Measurements from ENCODE around the gene SF3A1. TPM values are rescaled to one million over a fixed set of nuclear protein-coding genes. Genes with fewer than 3 reads are reported as not detected.
"Not testable (repeated sequence)": the region's sequence is repeated elsewhere in the genome, so short reads cannot be mapped to it uniquely, and the experiment has no call there.

The SF3A1 gene
- total RNA-seq, 2 experiments from 2014 or later = 247 to 279 TPM

- Mint-ChIP-seq H3K36me3 (ENCODE audit: low read depth) (peaks cover 91% of the 10 kb centered on the region), H3K9me3 (no peaks in the 10 kb centered on the region), H3K27me3 (no peaks in the 10 kb centered on the region), H3K4me3 (no peak overlapping the region), H3K27ac (no peak overlapping the region), H3K4me1 (peaks cover 13% of the 10 kb centered on the region)
- DNase-seq = no peak
- POLR2A ChIA-PET = no interaction called here
- CTCF ChIA-PET = no interaction called here
These were observed 17.9 kb downstream of the SF3A1 start for GRCh38 chr22:30338802-30339201.

DNA sequence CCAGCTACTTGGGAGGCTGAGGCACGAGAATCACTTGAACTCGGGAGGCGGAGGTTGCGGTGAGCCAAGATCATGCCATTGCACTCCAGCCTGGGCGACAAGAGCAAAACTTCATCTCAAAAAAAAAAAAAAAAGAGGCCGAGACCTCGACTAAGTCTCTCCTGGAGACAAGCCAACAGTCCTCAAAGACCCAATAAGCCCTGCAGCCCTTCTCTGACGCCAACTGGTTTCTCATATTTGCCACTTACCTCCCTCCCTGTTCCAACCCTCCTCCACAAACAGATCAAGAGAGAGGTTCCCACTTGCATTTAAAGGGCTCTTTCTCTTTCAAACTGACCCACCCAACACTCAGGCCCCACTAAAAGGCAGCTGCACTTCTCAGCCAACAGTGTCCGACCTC, 18.4 kb downstream of the SF3A1 start:
- CTCF ChIA-PET = interaction anchor here (0.8 kb wide), 1 partner anchor 50 kb away, joined by 4 read pairs; no protein-coding TSS in a partner anchor
- H3K27ac Mint-ChIP-seq = not testable (repeated sequence)

DNA sequence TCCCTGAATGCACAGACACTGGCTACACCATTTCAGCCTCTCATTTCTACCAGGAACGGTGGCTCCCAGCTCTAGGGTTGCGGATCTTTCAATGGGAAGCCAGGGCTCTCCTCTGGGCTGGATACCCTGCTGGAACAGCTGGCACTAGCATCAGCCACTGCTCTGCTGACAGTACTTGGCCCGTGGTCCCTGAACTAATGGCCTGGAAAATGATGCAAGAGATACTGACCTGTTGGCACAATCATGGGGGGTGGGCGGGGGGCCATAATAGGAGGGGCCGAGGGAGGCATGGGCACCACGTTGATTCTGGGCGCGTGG, 19.3 kb downstream of the SF3A1 start:
- H3K27ac Mint-ChIP-seq = no peak overlapping the region
- ChIA-PET CTCF (interaction anchor here (0.8 kb wide), 1 partner anchor 49 kb away, joined by 4 read pairs; no protein-coding TSS in a partner anchor), POLR2A (no interaction called here)
- no peaks in the 10 kb centered on the region for H3K27me3 Mint-ChIP-seq
- H3K4me3 Mint-ChIP-seq = no peak overlapping the region
- H3K4me1 Mint-ChIP-seq = peaks cover 24% of the 10 kb centered on the region
- peaks cover 90% of the 10 kb centered on the region for H3K36me3 Mint-ChIP-seq (ENCODE audit: low read depth)
- no peak for DNase-seq
- no peaks in the 10 kb centered on the region for H3K9me3 Mint-ChIP-seq

More for the DNA sequence above, 18.4 kb downstream of the SF3A1 start:
- H3K4me3 Mint-ChIP-seq, H3K9me3 Mint-ChIP-seq, POLR2A ChIA-PET, DNase-seq, H3K27me3 Mint-ChIP-seq: not testable (repeated sequence)
- H3K36me3 Mint-ChIP-seq (ENCODE audit: low read depth) = peaks cover 91% of the 10 kb centered on the region
- H3K4me1 Mint-ChIP-seq = peaks cover 17% of the 10 kb centered on the region

- POLR2A ChIA-PET = no interaction called here
- Mint-ChIP-seq H3K36me3 (ENCODE audit: low read depth) (peaks cover 90% of the 10 kb centered on the region), H3K4me3 (no peak overlapping the region), H3K9me3 (no peaks in the 10 kb centered on the region), H3K27me3 (no peaks in the 10 kb centered on the region), H3K4me1 (peaks cover 28% of the 10 kb centered on the region), H3K27ac (no peak overlapping the region)
- CTCF ChIA-PET = interaction anchor here (0.9 to 1.6 kb wide), 3 partner anchors 10 to 23 kb away, joined by 3 to 4 read pairs (median 3); partner anchors contain the start of gene TBC1D10A
- no peak for DNase-seq
These were observed 19.8 kb downstream of the SF3A1 start for GRCh38 chr22:30336752-30337460.

DNA sequence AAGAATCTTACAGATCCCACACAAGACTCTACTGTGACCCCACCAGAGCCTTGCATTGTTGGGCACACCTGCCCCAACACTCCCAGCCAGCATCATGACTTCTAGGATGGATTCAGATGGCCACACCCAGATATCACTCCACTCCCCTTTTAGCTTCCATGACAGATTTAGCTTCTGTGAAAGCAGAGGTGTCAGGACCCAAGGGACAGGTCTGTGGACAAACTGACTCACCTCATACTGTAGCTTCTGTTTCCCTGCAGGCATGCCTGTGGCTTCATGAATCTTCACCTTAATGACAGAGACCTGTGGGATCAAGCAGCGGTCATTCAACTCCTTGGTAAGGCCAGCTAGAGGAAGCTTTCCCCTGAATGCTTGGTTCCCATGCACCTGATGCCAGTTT, 21.5 kb downstream of the SF3A1 start:
- Mint-ChIP-seq H3K9me3 (no peaks in the 10 kb centered on the region), H3K4me1 (peaks cover 28% of the 10 kb centered on the region), H3K27me3 (no peaks in the 10 kb centered on the region), H3K4me3 (no peak overlapping the region), H3K36me3 (ENCODE audit: low read depth) (peaks cover 87% of the 10 kb centered on the region), H3K27ac (no peak overlapping the region)
- POLR2A ChIA-PET = no interaction called here
- no peak for DNase-seq
- CTCF ChIA-PET = interaction anchor here (1.1 to 2.5 kb wide), 3 partner anchors 11 to 47 kb away, joined by 3 to 9 read pairs (median 4); partner anchors contain the start of gene CASTOR1

DNA sequence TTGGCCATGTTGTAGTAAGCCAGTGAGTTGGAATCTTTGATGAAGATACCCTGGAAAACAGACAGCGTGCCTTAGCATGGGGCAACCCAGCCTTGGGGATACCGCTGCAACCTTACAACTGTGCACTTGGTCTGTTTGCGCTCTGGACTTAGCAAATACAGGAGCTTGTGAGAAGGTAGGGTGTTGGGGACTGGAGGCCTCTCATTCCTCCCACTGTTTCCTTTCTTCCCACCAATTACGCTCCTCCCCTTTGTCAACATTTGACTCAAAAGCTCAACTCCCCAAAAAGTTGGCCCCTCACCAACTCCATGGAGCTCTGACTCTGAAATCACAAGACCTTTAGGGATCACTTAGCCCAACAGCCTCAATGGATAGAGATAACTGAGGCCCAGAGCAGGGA, 22.0 kb downstream of the SF3A1 start:
- ChIA-PET POLR2A (no interaction called here), CTCF (interaction anchor here (0.7 to 2.5 kb wide), 4 partner anchors 11 to 46 kb away, joined by 3 to 9 read pairs (median 3); partner anchors contain the start of genes CASTOR1, CCDC157 and SF3A1)
- H3K36me3 Mint-ChIP-seq (ENCODE audit: low read depth) = peaks cover 86% of the 10 kb centered on the region
- no peaks in the 10 kb centered on the region for H3K27me3 Mint-ChIP-seq
- H3K4me3 Mint-ChIP-seq = no peak overlapping the region
- DNase-seq = no peak
- H3K27ac Mint-ChIP-seq = no peak overlapping the region
- H3K9me3 Mint-ChIP-seq = no peaks in the 10 kb centered on the region
- peaks cover 28% of the 10 kb centered on the region for H3K4me1 Mint-ChIP-seq

GRCh38 chr22:30333707-30334087, 23.0 kb downstream of the SF3A1 start:
- H3K4me1 Mint-ChIP-seq = peaks cover 28% of the 10 kb centered on the region
- H3K36me3 Mint-ChIP-seq (ENCODE audit: low read depth) = peaks cover 77% of the 10 kb centered on the region
- no peaks in the 10 kb centered on the region for H3K9me3 Mint-ChIP-seq
- no peaks in the 10 kb centered on the region for H3K27me3 Mint-ChIP-seq
- POLR2A ChIA-PET = no interaction called here
- H3K27ac Mint-ChIP-seq = peak overlapping the region; percentile 54
- DNase-seq = no peak
- no peak overlapping the region for H3K4me3 Mint-ChIP-seq
- CTCF ChIA-PET = interaction anchor here (0.6 to 0.9 kb wide), 2 partner anchors 54 to 409 kb away, joined by 3 read pairs; partner anchors contain the start of gene RNF215

DNA sequence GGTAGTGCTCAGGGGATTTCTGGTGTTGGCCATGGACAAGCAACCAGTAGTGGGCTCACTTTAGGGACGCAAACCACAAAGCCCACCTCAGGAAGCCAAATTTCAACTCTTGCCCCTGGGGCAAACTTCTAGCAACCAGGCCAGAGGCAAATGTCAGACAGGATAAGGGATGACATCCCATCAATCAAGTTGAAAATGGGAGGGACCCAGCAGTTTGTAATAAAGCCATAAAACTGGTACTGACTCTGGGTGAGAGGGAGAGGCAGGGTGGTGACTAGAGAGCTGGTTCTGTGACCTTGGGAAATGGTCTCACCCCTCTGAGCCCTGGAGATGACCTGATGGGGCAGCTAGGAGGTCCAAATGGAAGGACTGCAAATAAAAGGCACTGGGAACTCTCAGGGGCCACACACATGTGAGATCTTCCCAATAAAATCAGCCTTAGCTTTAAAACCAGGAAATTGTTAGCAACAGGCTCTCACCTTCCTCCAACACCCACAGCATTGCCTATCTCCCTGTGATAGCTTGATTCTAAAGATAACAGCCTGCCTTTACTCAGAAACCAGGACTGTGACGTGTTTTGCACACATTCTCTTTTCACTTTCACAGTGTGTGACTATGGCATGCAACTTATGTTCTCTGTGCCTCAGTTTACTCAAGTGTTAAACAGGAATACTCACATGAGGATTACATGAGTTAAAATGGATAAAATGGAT, 23.5 kb downstream of the SF3A1 start:
- POLR2A ChIA-PET = no interaction called here
- no peak for DNase-seq
- no peak overlapping the region for H3K4me3 Mint-ChIP-seq
- H3K27me3 Mint-ChIP-seq = no peaks in the 10 kb centered on the region
- no peaks in the 10 kb centered on the region for H3K9me3 Mint-ChIP-seq
- peaks cover 28% of the 10 kb centered on the region for H3K4me1 Mint-ChIP-seq
- CTCF ChIA-PET = interaction anchor here (0.6 to 1.4 kb wide), 6 partner anchors 9 to 409 kb away, joined by 3 read pairs; partner anchors contain the start of gene RNF215
- H3K27ac Mint-ChIP-seq = no peak overlapping the region
- H3K36me3 Mint-ChIP-seq (ENCODE audit: low read depth) = peaks cover 72% of the 10 kb centered on the region

DNA sequence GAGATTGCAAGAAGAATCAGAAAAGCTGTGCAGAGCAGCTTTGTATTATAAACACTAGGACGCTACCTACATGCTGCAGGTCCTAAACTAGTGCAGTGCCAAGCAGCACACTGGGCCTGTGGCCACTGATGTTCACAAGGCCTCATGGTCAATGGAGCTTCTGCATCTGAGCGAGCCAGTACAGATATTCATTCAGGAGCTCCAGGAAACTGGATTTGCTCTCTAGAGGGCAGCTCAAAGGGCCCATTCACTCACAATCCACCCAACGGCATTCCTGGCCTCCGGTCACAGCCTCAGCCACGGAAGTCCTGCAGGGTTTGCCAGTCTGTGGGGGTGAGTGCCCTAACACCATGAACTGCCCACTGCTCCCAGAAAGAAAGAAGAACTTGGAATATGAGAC, 24.1 kb downstream of the SF3A1 start:
- Mint-ChIP-seq H3K9me3 (no peaks in the 10 kb centered on the region), H3K27me3 (no peaks in the 10 kb centered on the region), H3K36me3 (ENCODE audit: low read depth) (peaks cover 66% of the 10 kb centered on the region), H3K4me1 (peaks cover 33% of the 10 kb centered on the region), H3K4me3 (no peak overlapping the region), H3K27ac (peak overlapping the region; percentile 42)
- ChIA-PET POLR2A (no interaction called here), CTCF (interaction anchor here (0.9 to 1.4 kb wide), 4 partner anchors 8 to 55 kb away, joined by 3 read pairs; partner anchors contain the start of gene RNF215)
- DNase-seq = no peak

GRCh38 chr22:30328466-30329049, 28.1 kb downstream of the SF3A1 start:
- H3K9me3 Mint-ChIP-seq = peaks cover 5% of the 10 kb centered on the region
- ChIA-PET POLR2A (interaction anchor here (0.7 kb wide), 1 partner anchor 1340 kb away, joined by 3 read pairs; no protein-coding TSS in a partner anchor), CTCF (interaction anchor here (0.7 to 2.0 kb wide), 2 partner anchors 12 to 40 kb away, joined by 3 to 5 read pairs; no protein-coding TSS in a partner anchor)
- peaks cover 46% of the 10 kb centered on the region for H3K4me1 Mint-ChIP-seq
- H3K4me3 Mint-ChIP-seq = no peak overlapping the region
- H3K27ac Mint-ChIP-seq = no peak overlapping the region
- H3K36me3 Mint-ChIP-seq (ENCODE audit: low read depth) = peaks cover 52% of the 10 kb centered on the region
- no peak for DNase-seq
- no peaks in the 10 kb centered on the region for H3K27me3 Mint-ChIP-seq

DNA sequence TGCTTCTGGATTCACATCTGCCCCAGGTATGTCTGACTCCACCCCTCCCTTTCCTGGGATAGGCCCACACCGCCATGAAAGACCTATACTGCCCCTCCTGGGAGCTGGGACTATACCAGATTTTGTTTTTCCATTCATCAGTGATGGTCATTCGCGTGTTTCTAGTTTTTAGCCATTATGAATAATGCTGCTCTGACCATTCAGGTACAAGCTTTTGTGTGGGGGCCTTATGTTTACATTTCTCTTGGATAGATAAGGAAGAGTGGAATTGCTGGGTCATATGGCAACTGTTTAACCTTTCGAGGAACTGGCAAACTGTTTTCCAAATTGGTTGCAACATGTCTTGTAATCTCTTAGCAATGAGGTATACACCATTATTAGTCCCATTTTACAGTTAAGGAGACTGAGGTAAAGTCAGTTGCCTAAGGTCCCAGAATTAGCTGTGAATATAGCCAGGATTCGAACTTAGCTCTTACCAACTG, 28.8 kb downstream of the SF3A1 start:
- Mint-ChIP-seq H3K27me3 (no peaks in the 10 kb centered on the region), H3K36me3 (ENCODE audit: low read depth) (peaks cover 54% of the 10 kb centered on the region), H3K4me3 (peak overlapping the region; percentile 90), H3K4me1 (peaks cover 46% of the 10 kb centered on the region), H3K27ac (peak overlapping the region; percentile 90), H3K9me3 (peaks cover 9% of the 10 kb centered on the region)
- CTCF ChIA-PET = interaction anchor here (1.3 to 2.0 kb wide), 3 partner anchors 9 to 40 kb away, joined by 3 to 9 read pairs (median 5); partner anchors contain the start of gene CASTOR1
- no peak for DNase-seq
- POLR2A ChIA-PET = no interaction called here

GRCh38 chr22:30326706-30327362, 29.9 kb downstream of the SF3A1 start, which contains the start of gene TBC1D10A:
Gene TBC1D10A (minus strand): TSS chr22:30326941. CDS start chr22:30326881, 60 bp downstream.
- POLR2A ChIA-PET = interaction anchor here (0.6 to 1.2 kb wide), 3 partner anchors 21 to 59 kb away, joined by 3 read pairs; no protein-coding TSS in a partner anchor
- peaks cover 45% of the 10 kb centered on the region for H3K4me1 Mint-ChIP-seq

More at GRCh38 chr22:30326706-30327362, 29.9 kb downstream of the SF3A1 start, which contains the start of gene TBC1D10A:
- peak within 1 kb of the TSS; percentile 90 for H3K4me3 Mint-ChIP-seq
- DNase-seq = peak; percentile 95
- H3K9me3 Mint-ChIP-seq = peaks cover 9% of the 10 kb centered on the region
- no peaks in the 10 kb centered on the region for H3K27me3 Mint-ChIP-seq
- H3K36me3 Mint-ChIP-seq (ENCODE audit: low read depth) = peaks cover 49% of the 10 kb centered on the region
- peak within 1 kb of the TSS; percentile 90 for H3K27ac Mint-ChIP-seq
- CTCF ChIA-PET = interaction anchor here (0.7 to 1.3 kb wide), 7 partner anchors 10 to 64 kb away, joined by 3 to 9 read pairs (median 4); partner anchors contain the start of gene CASTOR1
